OCI-LY7 (cell line): ENCODE data around the gene GRID2. TPM values are rescaled to one million over a fixed set of nuclear protein-coding genes. Genes with fewer than 3 reads are reported as not detected.

Experiments
- BruUV-seq: library from RNA; stranded (reverse); fragments of 400-500 nt; replicated peaks from 2 replicates; lab custom pipeline; 2021; lab: Mats Ljungman, UMichigan
- CTCF ChIA-PET: fragments of 300-600 bp; sonication (Branson Sonifier 250); formaldehyde crosslinking; loops from one replicate; lab custom pipeline; 2022; ENCODE audit warnings: antibody characterized with exemption; ENCODE audit not compliant: unreplicated experiment; lab: Charles Lee
- POLR2A ChIA-PET: fragments of 300-600 bp; sonication (Branson Sonifier 250); formaldehyde crosslinking; loops from one replicate; lab custom pipeline; 2022; ENCODE audit warnings: antibody characterized with exemption; lab: Charles Lee
- DNase-seq: peaks from one replicate; pipeline ENCODE4 v3.0.0-alpha.2; 2015; ENCODE audit warnings: low spot score
- H2AFZ ChIP-seq: fragments of 200-600 bp; sonication (generic), shearing (Covaris generic); 2 replicates; pipeline ENCODE4 v1.6.1; 2014; ENCODE audit warnings: mild to moderate bottlenecking, antibody characterized with exemption, low read length, moderate library complexity
- H3K27ac ChIP-seq: fragments of 200-600 bp; sonication (generic); 2 replicates; pipeline ENCODE4 v1.5.1; 2014; ENCODE audit warnings: mixed run types, low read depth, mild to moderate bottlenecking, moderate library complexity, low read length, inconsistent platforms; ENCODE audit not compliant: poor library complexity, severe bottlenecking
- H3K36me3 ChIP-seq: fragments of 200-600 bp; sonication (generic); 2 replicates; pipeline ENCODE4 v1.6.1; 2014; ENCODE audit warnings: mild to moderate bottlenecking, antibody characterized with exemption, low read length, moderate library complexity, mixed read lengths; ENCODE audit not compliant: insufficient read depth
- H3K4me1 ChIP-seq: fragments of 200-600 bp; sonication (generic); 2 replicates; pipeline ENCODE4 v1.5.1; 2014; ENCODE audit warnings: mild to moderate bottlenecking, low read length; ENCODE audit not compliant: insufficient read depth, poor library complexity, severe bottlenecking
- H3K4me2 ChIP-seq: fragments of 200-600 bp; sonication (generic); 2 replicates; pipeline ENCODE4 v1.6.1; 2014; ENCODE audit warnings: mild to moderate bottlenecking, low read length
- H3K4me3 ChIP-seq: fragments of 200-600 bp; sonication (generic); 2 replicates; pipeline ENCODE4 v1.5.1; 2014; ENCODE audit warnings: mild to moderate bottlenecking, low read depth, low read length; ENCODE audit not compliant: poor library complexity, severe bottlenecking
- H3K79me2 ChIP-seq: fragments of 200-600 bp; sonication (generic); 2 replicates; pipeline ENCODE4 v1.6.1; 2016; ENCODE audit warnings: low read depth, mild to moderate bottlenecking, low read length, moderate library complexity, mixed read lengths; ENCODE audit not compliant: insufficient read depth
- H3K9me2 ChIP-seq: fragments of 200-600 bp; sonication (generic); 2 replicates; pipeline ENCODE4 v1.6.1; 2016; ENCODE audit warnings: mild to moderate bottlenecking, low read length, mixed read lengths; ENCODE audit not compliant: insufficient read depth
- H3K9me3 ChIP-seq: fragments of 200-600 bp; sonication (generic); 2 replicates; pipeline ENCODE4 v1.6.1; 2014; ENCODE audit warnings: mild to moderate bottlenecking, mixed run types, low read length, mixed read lengths
- H4K20me1 ChIP-seq: fragments of 200-600 bp; sonication (generic); 2 replicates; pipeline ENCODE4 v1.6.1; 2014; ENCODE audit warnings: mild to moderate bottlenecking, antibody characterized with exemption, low read length, moderate library complexity, mixed read lengths; ENCODE audit not compliant: insufficient read depth
- CTCF ChIP-seq: fragments of 200-600 bp; sonication (generic); conservative IDR thresholded peaks from 2 replicates; pipeline ENCODE4 v1.5.1; 2014; ENCODE audit warnings: mild to moderate bottlenecking, antibody characterized with exemption, low read length, moderate library complexity, mixed read lengths
- EZH2phosphoT487 ChIP-seq: fragments of 200-600 bp; sonication (generic); IDR thresholded peaks from 2 replicates; pipeline ENCODE4 v1.6.1; 2018; ENCODE audit warnings: low read depth, borderline replicate concordance, mild to moderate bottlenecking, mixed run types, antibody characterized with exemption, low read length, moderate library complexity, mixed read lengths
- intact Hi-C: fragments of 100-400 bp; cut with micrococcal nuclease; formaldehyde crosslinking; loops from one replicate; pipeline ENCODE4 v1.10.0; 2022; ENCODE audit not compliant: unreplicated experiment
- total RNA-seq, 2 experiments: library from RNA; depleted of rRNA in 1 of 2; stranded (reverse); fragments of >200 nt in 1 of 2; shearing (Covaris generic) in 1 of 2; gene quantifications; 2 replicates each; pipeline ENCODE4 v1.2.3, GENCODE V29; 2014 to 2022

GRID2 gene
- total RNA-seq, 2 experiments from 2014 or later = not detected

DNA sequence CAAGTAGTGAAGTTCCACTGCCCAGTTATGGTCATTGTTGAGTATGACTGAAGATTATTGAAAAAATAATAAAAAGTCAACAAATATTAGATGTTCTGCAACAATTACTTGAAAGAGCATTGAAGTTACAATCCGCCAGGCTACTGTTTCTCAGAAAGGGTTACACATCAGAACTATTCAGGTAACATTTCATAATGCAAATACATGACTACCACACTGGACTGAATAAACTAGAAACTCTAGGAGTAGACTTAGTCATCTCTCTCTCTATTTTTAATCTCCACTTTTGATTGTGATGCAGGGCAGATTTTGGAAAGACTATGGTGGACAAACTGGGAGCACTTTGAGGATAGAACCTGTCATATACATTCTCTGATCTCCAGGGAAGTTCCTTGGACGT is 776.5 kb downstream of the GRID2 start:
- Histone ChIP-seq H3K9me3 (no peaks in the 10 kb centered on the region), H3K4me2 (no peak overlapping the region), H2AFZ (no peak overlapping the region), H3K27ac (no peak overlapping the region), H4K20me1 (no peaks in the 10 kb centered on the region), H3K79me2 (no peaks in the 10 kb centered on the region), H3K36me3 (no peaks in the 10 kb centered on the region), H3K9me2 (no peaks in the 10 kb centered on the region), H3K4me1 (no peaks in the 10 kb centered on the region), H3K4me3 (no peak overlapping the region)
- DNase-seq = no peak
- no TSS peak for BruUV-seq
- POLR2A ChIA-PET = no interaction called here
- intact Hi-C loops = no loop called here
- CTCF ChIA-PET = no interaction called here
- TF ChIP-seq EZH2phosphoT487 (no peak), CTCF (no peak)

DNA sequence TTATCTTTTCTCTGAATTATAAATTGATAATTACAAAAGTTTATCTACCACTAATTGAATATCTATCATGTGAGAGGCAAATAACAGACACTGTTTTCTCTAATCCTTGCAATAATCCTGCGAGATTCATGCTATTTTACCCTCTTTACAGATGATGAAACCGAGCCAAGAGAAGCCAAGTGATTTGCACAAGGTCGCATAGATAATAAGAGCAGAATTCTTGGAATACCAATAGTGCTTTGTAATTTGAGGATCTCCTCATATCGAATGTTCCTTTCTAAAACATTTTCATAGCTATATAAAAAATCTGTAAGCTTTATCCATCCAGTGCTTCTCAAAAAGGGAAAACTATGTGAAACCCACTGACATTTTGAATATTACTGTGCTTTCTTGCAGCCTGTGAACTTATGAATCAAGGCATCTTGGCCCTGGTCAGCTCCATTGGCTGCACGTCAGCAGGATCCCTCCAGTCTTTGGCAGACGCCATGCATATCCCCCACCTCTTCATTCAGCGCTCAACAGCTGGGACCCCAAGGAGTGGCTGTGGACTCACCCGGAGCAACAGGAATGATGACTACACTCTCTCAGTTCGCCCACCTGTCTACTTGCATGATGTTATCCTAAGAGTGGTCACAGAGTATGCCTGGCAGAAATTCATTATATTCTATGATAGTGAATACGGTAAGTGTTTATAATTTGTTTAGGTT is 781.0 kb downstream of the GRID2 start:
- intact Hi-C loops = no loop called here

More for the DNA sequence above, 781.0 kb downstream of the GRID2 start:
- BruUV-seq = no TSS peak
- no peaks in the 10 kb centered on the region for H3K9me3 ChIP-seq
- H2AFZ ChIP-seq = no peak overlapping the region
- no peak for DNase-seq
- H3K27ac ChIP-seq = no peak overlapping the region
- no peak overlapping the region for H3K4me3 ChIP-seq
- POLR2A ChIA-PET = no interaction called here
- no peaks in the 10 kb centered on the region for H4K20me1 ChIP-seq
- H3K79me2 ChIP-seq = no peaks in the 10 kb centered on the region
- no peaks in the 10 kb centered on the region for H3K36me3 ChIP-seq
- no peak for TF ChIP-seq CTCF
- no peak for TF ChIP-seq EZH2phosphoT487
- H3K9me2 ChIP-seq = no peaks in the 10 kb centered on the region
- H3K4me1 ChIP-seq = no peaks in the 10 kb centered on the region
- CTCF ChIA-PET = no interaction called here
- no peak overlapping the region for H3K4me2 ChIP-seq
